Neural progenitor cell (in vitro differentiated cells): ENCODE data around the gene RWDD1. TPM values are rescaled to one million over a fixed set of nuclear protein-coding genes. Genes with fewer than 3 reads are reported as not detected.

ENCODE experiments used
- DNase-seq: peaks from one replicate; pipeline ENCODE4 v3.0.0-alpha.2; 2016; ENCODE audit warnings: low spot score
- H2AFZ ChIP-seq: fragments of 200-600 bp; sonication (generic); replicated peaks from 2 replicates; pipeline ENCODE4 v1.6.1; 2016; ENCODE audit warnings: antibody characterized with exemption
- H3F3A ChIP-seq: fragments of 200-600 bp; sonication (generic); 2 replicates; pipeline ENCODE4 v1.6.1; 2016; ENCODE audit warnings: antibody characterized with exemption, low read depth
- H3K27ac ChIP-seq: fragments of 200-600 bp; sonication (generic); 2 replicates; pipeline ENCODE4 v1.5.1; 2016; ENCODE audit warnings: mild to moderate bottlenecking
- H3K27me3 ChIP-seq: fragments of 200-600 bp; sonication (generic); 2 replicates; pipeline ENCODE4 v1.6.1; 2016; ENCODE audit warnings: mild to moderate bottlenecking, moderate library complexity
- H3K36me3 ChIP-seq: fragments of 200-600 bp; sonication (generic); 2 replicates; pipeline ENCODE4 v1.5.1; 2016
- H3K4me1 ChIP-seq: fragments of 200-600 bp; sonication (generic); 2 replicates; pipeline ENCODE4 v1.6.1; 2016; ENCODE audit warnings: mixed run types
- H3K4me2 ChIP-seq: fragments of 200-600 bp; sonication (generic); 2 replicates; pipeline ENCODE4 v1.6.1; 2016
- H3K4me3 ChIP-seq: fragments of 200-600 bp; sonication (generic); 2 replicates; pipeline ENCODE4 v1.5.1; 2016
- H3K79me2 ChIP-seq: fragments of 200-600 bp; sonication (generic); 2 replicates; pipeline ENCODE4 v1.6.1; 2016; ENCODE audit warnings: low read depth
- H3K9ac ChIP-seq: fragments of 200-600 bp; sonication (generic); 2 replicates; pipeline ENCODE4 v1.6.1; 2016
- H3K9me3 ChIP-seq: fragments of 200-600 bp; sonication (generic); 2 replicates; pipeline ENCODE4 v1.5.1; 2016; ENCODE audit warnings: low read depth
- H4K20me1 ChIP-seq: fragments of 200-600 bp; sonication (generic); 2 replicates; pipeline ENCODE4 v1.6.1; 2016; ENCODE audit warnings: low read depth
- H3K27ac Mint-ChIP-seq: 3 replicates; pipeline ENCODE4 v1.8.0; 2021; ENCODE audit warnings: mixed read lengths
- H3K27me3 Mint-ChIP-seq: 2 replicates; pipeline ENCODE4 v1.8.0; 2022; ENCODE audit warnings: low read depth, mild to moderate bottlenecking, inconsistent platforms, moderate library complexity, mixed read lengths; ENCODE audit not compliant: insufficient read depth
- H3K36me3 Mint-ChIP-seq: 3 replicates; pipeline ENCODE4 v1.8.0; 2021; ENCODE audit warnings: mixed read lengths
- H3K4me1 Mint-ChIP-seq: 3 replicates; pipeline ENCODE4 v1.8.0; 2021; ENCODE audit warnings: mixed read lengths
- H3K4me3 Mint-ChIP-seq: 3 replicates; pipeline ENCODE4 v1.8.0; 2021; ENCODE audit warnings: mild to moderate bottlenecking, moderate library complexity, mixed read lengths
- H3K9me3 Mint-ChIP-seq: 3 replicates; pipeline ENCODE4 v1.8.0; 2020; ENCODE audit warnings: mixed read lengths
- EZH2 ChIP-seq: fragments of 200-600 bp; sonication (generic); IDR thresholded peaks from 2 replicates; pipeline ENCODE4 v1.6.1; 2017; ENCODE audit warnings: antibody characterized with exemption, mild to moderate bottlenecking, moderate library complexity
- EZH2phosphoT487 ChIP-seq: fragments of 200-600 bp; sonication (generic); IDR thresholded peaks from 2 replicates; pipeline ENCODE4 v1.6.1; 2017; ENCODE audit warnings: antibody characterized with exemption
- total RNA-seq: library from RNA; depleted of rRNA; stranded (reverse); fragments of >200 nt; gene quantifications from 2 replicates; pipeline ENCODE4 v1.2.3, GENCODE V29; 2015; ENCODE audit warnings: low replicate concordance
- TF ChIP-seq, protein P1 (sequence below): fragments of 200-600 bp; sonication (generic); IDR thresholded peaks from 2 replicates; pipeline ENCODE4 v1.5.1; 2017; ENCODE audit warnings: antibody characterized with exemption, mild to moderate bottlenecking

Gene RWDD1
- total RNA-seq, 1 donor from 2014 or later: 43.2 TPM

- H3K9ac ChIP-seq: no peak overlapping the region
- peaks cover 2% of the 10 kb centered on the region for H4K20me1 ChIP-seq
- no peak overlapping the region for H3K4me3 Mint-ChIP-seq
- no peaks in the 10 kb centered on the region for H3K27me3 ChIP-seq
- no peaks in the 10 kb centered on the region for H3K9me3 ChIP-seq
- no peak overlapping the region for H2AFZ ChIP-seq
- H3F3A ChIP-seq: peaks cover 16% of the 10 kb centered on the region
- no peaks in the 10 kb centered on the region for H3K9me3 Mint-ChIP-seq
- H3K27me3 Mint-ChIP-seq: no peaks in the 10 kb centered on the region
- TF ChIP-seq, protein P1, sequence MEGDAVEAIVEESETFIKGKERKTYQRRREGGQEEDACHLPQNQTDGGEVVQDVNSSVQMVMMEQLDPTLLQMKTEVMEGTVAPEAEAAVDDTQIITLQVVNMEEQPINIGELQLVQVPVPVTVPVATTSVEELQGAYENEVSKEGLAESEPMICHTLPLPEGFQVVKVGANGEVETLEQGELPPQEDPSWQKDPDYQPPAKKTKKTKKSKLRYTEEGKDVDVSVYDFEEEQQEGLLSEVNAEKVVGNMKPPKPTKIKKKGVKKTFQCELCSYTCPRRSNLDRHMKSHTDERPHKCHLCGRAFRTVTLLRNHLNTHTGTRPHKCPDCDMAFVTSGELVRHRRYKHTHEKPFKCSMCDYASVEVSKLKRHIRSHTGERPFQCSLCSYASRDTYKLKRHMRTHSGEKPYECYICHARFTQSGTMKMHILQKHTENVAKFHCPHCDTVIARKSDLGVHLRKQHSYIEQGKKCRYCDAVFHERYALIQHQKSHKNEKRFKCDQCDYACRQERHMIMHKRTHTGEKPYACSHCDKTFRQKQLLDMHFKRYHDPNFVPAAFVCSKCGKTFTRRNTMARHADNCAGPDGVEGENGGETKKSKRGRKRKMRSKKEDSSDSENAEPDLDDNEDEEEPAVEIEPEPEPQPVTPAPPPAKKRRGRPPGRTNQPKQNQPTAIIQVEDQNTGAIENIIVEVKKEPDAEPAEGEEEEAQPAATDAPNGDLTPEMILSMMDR: no peak
- TF ChIP-seq EZH2phosphoT487 (no peak), EZH2 (no peak)
- H3K27ac Mint-ChIP-seq: no peak overlapping the region
- H3K4me1 ChIP-seq: peaks cover 13% of the 10 kb centered on the region
- H3K4me1 Mint-ChIP-seq: peaks cover 23% of the 10 kb centered on the region
- no peak overlapping the region for H3K4me2 ChIP-seq
- DNase-seq: no peak
- peaks cover 75% of the 10 kb centered on the region for H3K79me2 ChIP-seq
- no peaks in the 10 kb centered on the region for H3K36me3 ChIP-seq
- H3K4me3 ChIP-seq: no peak overlapping the region
- peaks cover 5% of the 10 kb centered on the region for H3K36me3 Mint-ChIP-seq
- H3K27ac ChIP-seq: no peak overlapping the region
These were observed 3.9 kb downstream of the RWDD1 start for GRCh38 chr6:116575227-116575626.

DNA sequence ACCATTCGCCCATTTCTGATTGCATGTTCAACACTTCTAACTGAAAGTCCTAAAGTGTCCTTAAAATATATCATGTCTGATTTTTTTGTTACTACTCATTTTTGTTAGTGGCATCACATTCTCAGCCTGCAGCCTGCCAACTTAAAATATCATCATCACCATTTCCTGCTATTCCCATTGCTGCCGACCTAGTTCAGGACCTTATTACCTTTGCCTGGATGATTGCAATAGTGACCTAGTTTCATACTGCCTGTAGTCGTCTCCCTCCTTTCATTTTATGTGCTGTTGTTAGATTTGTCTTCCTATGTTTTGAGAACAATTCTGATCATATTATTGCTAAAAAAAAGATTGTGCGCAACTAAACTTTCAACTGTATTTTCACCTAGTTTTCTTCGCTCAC, 6.2 kb downstream of the RWDD1 start:
- H3K27me3 Mint-ChIP-seq: no peaks in the 10 kb centered on the region
- TF ChIP-seq EZH2phosphoT487 (no peak), EZH2 (no peak)
- TF ChIP-seq, protein P1: no peak
- H3K4me3 Mint-ChIP-seq: no peak overlapping the region

GRCh38 chr6:116578335-116578734, 7.0 kb downstream of the RWDD1 start:
- peaks cover under 1% of the 10 kb centered on the region for H3K4me1 ChIP-seq
- H3K9me3 Mint-ChIP-seq: no peaks in the 10 kb centered on the region
- H3K27me3 Mint-ChIP-seq: no peaks in the 10 kb centered on the region
- H3F3A ChIP-seq: no peaks in the 10 kb centered on the region
- H3K4me3 Mint-ChIP-seq: no peak overlapping the region
- peaks cover 2% of the 10 kb centered on the region for H4K20me1 ChIP-seq
- H3K9ac ChIP-seq: no peak overlapping the region
- no peak overlapping the region for H3K4me2 ChIP-seq
- no peak for DNase-seq
- TF ChIP-seq, protein P1: no peak
- TF ChIP-seq EZH2 (no peak), EZH2phosphoT487 (no peak)
- H3K79me2 ChIP-seq: peaks cover 56% of the 10 kb centered on the region
- H2AFZ ChIP-seq: no peak overlapping the region
- H3K36me3 Mint-ChIP-seq: peaks cover 5% of the 10 kb centered on the region
- no peak overlapping the region for H3K4me3 ChIP-seq
- H3K27ac ChIP-seq: no peak overlapping the region
- H3K27me3 ChIP-seq: no peaks in the 10 kb centered on the region
- peaks cover 5% of the 10 kb centered on the region for H3K4me1 Mint-ChIP-seq
- H3K36me3 ChIP-seq: no peaks in the 10 kb centered on the region
- no peaks in the 10 kb centered on the region for H3K9me3 ChIP-seq
- H3K27ac Mint-ChIP-seq: no peak overlapping the region

More for the DNA sequence above, 6.2 kb downstream of the RWDD1 start:
- Mint-ChIP-seq H3K36me3 (peaks cover 5% of the 10 kb centered on the region), H3K4me1 (peaks cover 12% of the 10 kb centered on the region), H3K27ac (no peak overlapping the region), H3K9me3 (no peaks in the 10 kb centered on the region)
- Histone ChIP-seq H3F3A (no peaks in the 10 kb centered on the region), H3K9me3 (no peaks in the 10 kb centered on the region), H3K9ac (no peak overlapping the region), H3K36me3 (no peaks in the 10 kb centered on the region), H3K4me3 (no peak overlapping the region), H2AFZ (no peak overlapping the region), H3K4me2 (no peak overlapping the region), H3K27me3 (no peaks in the 10 kb centered on the region), H3K27ac (no peak overlapping the region), H3K4me1 (peaks cover 9% of the 10 kb centered on the region), H4K20me1 (peaks cover 2% of the 10 kb centered on the region), H3K79me2 (peaks cover 64% of the 10 kb centered on the region)
- DNase-seq: no peak
